GM12878 (cell line): ENCODE measurements around the gene OPRL1. TPM values are rescaled to one million over a fixed set of nuclear protein-coding genes. Genes with fewer than 3 reads are reported as not detected.

Experiments used
- BHLHE40 ChIP-seq, 2 experiments: fragments of 450-650 bp in 1 of 2; IDR thresholded peaks; 2 replicates each; pipeline ENCODE4 v1.6.1; 2011 to 2017; ENCODE audit warnings: low read depth in 2 of 2, borderline replicate concordance in 1 of 2, improper control_type of control experiment in 1 of 2, low read length in 1 of 2, mild to moderate bottlenecking in 1 of 2
- BMI1 ChIP-seq: fragments of 450-650 bp; IDR thresholded peaks from 2 replicates; pipeline ENCODE4 v1.6.1; 2016; ENCODE audit warnings: mild to moderate bottlenecking, moderate library complexity, borderline replicate concordance
- RUNX3 ChIP-seq: IDR thresholded peaks from 2 replicates; pipeline ENCODE4 v1.6.1; 2012; ENCODE audit warnings: low read length, inconsistent platforms
- ZNF687 ChIP-seq: fragments of 450-650 bp; IDR thresholded peaks from 2 replicates; pipeline ENCODE4 v1.6.1; 2017; ENCODE audit warnings: mild to moderate bottlenecking, moderate library complexity
- polyA plus RNA-seq, 11 experiments: library from polyadenylated mRNA; depleted of rRNA in 4 of 11; unstranded in 6 of 11; stranded (reverse) in 5 of 11; fragments of >200 nt; fragmentation: Nextera tagmentation in 4 of 11; fragmentation: Illumina TruSeq in 1 of 11; extraction: Ambion mirVana in 4 of 11; extraction: Trizol in 1 of 11; gene quantifications; 1 replicate in 1 of 11; 2 replicates in 10 of 11; pipeline versions ENCODE4 v1.2.1 to v1.2.3, GENCODE V29; 2011 to 2016; ENCODE audit warnings: inconsistent platforms in 2 of 11, missing spikeins in 2 of 11, low read depth in 1 of 11
- total RNA-seq, 4 experiments: library from RNA; depleted of rRNA in 3 of 4; stranded (reverse); fragments of >200 nt in 3 of 4; fragmentation: Illumina TruSeq in 1 of 4; extraction: Trizol in 1 of 4; gene quantifications; 2 replicates each; pipeline versions ENCODE4 v1.2.1 to v1.2.3, GENCODE V29; 2013 to 2021

OPRL1 gene
- total and polyA plus RNA-seq, 10 of the 15 experiments (the other 5 are each of a cell fraction or from before 2014, with no cell fraction given): 0.04 to 0.41 (median 0.24) TPM; not detected in 1

- TF ChIP-seq BMI1 (no peak), RUNX3 (peak; percentile 23; the same call in 1 of the 2 replicates), BHLHE40 (IDR thresholded peaks at IDR 0.05; ENCODE audit: borderline replicate concordance in 1 of 2, low read depth in 2 of 2, low read length in 1 of 2) (peak in 1 of 2 experiments; percentile 13; a peak in 2 of 4 replicates), ZNF687 (peak; percentile 58; the same call in 1 of the 2 replicates)
These were observed 22.8 kb upstream of the OPRL1 start (continued) for GRCh38 chr20:64056889-64057627.
